B cell (primary cell): ENCODE results near the gene ZMYM2. TPM values are rescaled to one million over a fixed set of nuclear protein-coding genes. Genes with fewer than 3 reads are reported as not detected.
"Not testable (repeated sequence)": the region's sequence is repeated elsewhere in the genome, so short reads cannot be mapped to it uniquely, and the experiment has no call there.

ENCODE experiments used
- ATAC-seq: fragments of 200-7000 bp; cut with Tn5 transposase; one replicate; pipeline ENCODE4 v1.10.0; 2021; ENCODE audit warnings: low read depth, mild to moderate bottlenecking, moderate number of reproducible peaks, moderate library complexity
- CTCF ChIA-PET: fragments of 350-600 bp; sonication (Branson Sonifier 250); formaldehyde crosslinking; loops from one replicate; lab custom pipeline; 2021; ENCODE audit warnings: antibody characterized with exemption, inconsistent platforms; lab: Charles Lee
- POLR2A ChIA-PET: fragments of 350-600 bp; sonication (Branson Sonifier 250); formaldehyde crosslinking; loops from one replicate; lab custom pipeline; 2021; ENCODE audit warnings: antibody characterized with exemption; lab: Charles Lee
- DNase-seq: peaks from one replicate; pipeline ENCODE4 v3.0.0; 2013
- H2AFZ ChIP-seq: 2 replicates; pipeline ENCODE4 v1.6.1; 2012; ENCODE audit warnings: mild to moderate bottlenecking, low read depth, low read length; ENCODE audit not compliant: insufficient read depth, poor library complexity, severe bottlenecking
- H3K27ac ChIP-seq, 2 donors: 1 replicate in 1 of 2; 2 replicates in 1 of 2; pipeline ENCODE4 v1.5.1; 2012 to 2013; ENCODE audit warnings: low read length in 2 of 2, mild to moderate bottlenecking in 2 of 2, moderate library complexity in 1 of 2
- H3K27me3 ChIP-seq, 4 experiments: fragments of 200-600 bp in 1 of 4; sonication (generic) in 1 of 4; replicated peaks in 1 of 4; 1 replicate in 2 of 4; 2 replicates in 2 of 4; pipeline versions ENCODE4 v1.6.1 to v1.7.0; 2013 to 2016; ENCODE audit warnings: low read length in 3 of 4, mild to moderate bottlenecking in 2 of 4, mixed read lengths in 1 of 4, moderate library complexity in 1 of 4; ENCODE audit not compliant: insufficient read depth in 4 of 4, control insufficient read depth in 3 of 4; ENCODE audit errors: control extremely low read depth in 1 of 4
- H3K36me3 ChIP-seq, 2 experiments: replicated peaks in 1 of 2; 1 replicate in 1 of 2; 2 replicates in 1 of 2; pipeline versions ENCODE4 v1.6.1 to v1.7.1; 2013; ENCODE audit warnings: low read length in 1 of 2; ENCODE audit not compliant: insufficient read depth in 2 of 2, control insufficient read depth in 1 of 2; ENCODE audit errors: control extremely low read depth in 1 of 2, extremely low read depth in 1 of 2
- H3K4me1 ChIP-seq, 2 donors: fragments of 200-600 bp in 1 of 2; sonication (generic) in 1 of 2; 1 replicate in 1 of 2; 2 replicates in 1 of 2; pipeline versions ENCODE4 v1.5.1 to v1.6.1; 2013 to 2017; ENCODE audit warnings: low read length in 2 of 2; ENCODE audit not compliant: control insufficient read depth in 2 of 2, insufficient read depth in 2 of 2
- H3K4me2 ChIP-seq: replicated peaks from 2 replicates; pipeline ENCODE3; 2012; ENCODE audit warnings: mild to moderate bottlenecking, low read depth, low read length; ENCODE audit not compliant: poor library complexity, severe bottlenecking
- H3K4me3 ChIP-seq, 5 experiments: fragments of 200-600 bp in 1 of 5; sonication (generic) in 1 of 5; 1 replicate in 3 of 5; 2 replicates in 2 of 5; pipeline versions ENCODE4 v1.5.1 to v1.7.0; 2011 to 2016; ENCODE audit warnings: low read length in 4 of 5, mild to moderate bottlenecking in 4 of 5, low read depth in 2 of 5, control low read depth in 1 of 5, moderate library complexity in 1 of 5; ENCODE audit not compliant: insufficient read depth in 1 of 5; ENCODE audit errors: control extremely low read depth in 1 of 5, extremely low read depth in 1 of 5
- H3K79me2 ChIP-seq: fragments of 200-600 bp; sonication (generic); one replicate; pipeline ENCODE4 v1.6.0; 2016; ENCODE audit warnings: low read length; ENCODE audit not compliant: control insufficient read depth, insufficient read depth
- H3K9ac ChIP-seq: fragments of 200-600 bp; sonication (generic); 2 replicates; pipeline ENCODE4 v1.6.1; 2017; ENCODE audit warnings: mild to moderate bottlenecking, low read length, moderate library complexity
- H3K9me3 ChIP-seq, 3 donors: one replicate each; pipeline versions ENCODE4 v1.6.1 to v1.7.1; 2013; ENCODE audit warnings: low read length in 2 of 3; ENCODE audit not compliant: control insufficient read depth in 2 of 3, insufficient read depth in 1 of 3; ENCODE audit errors: control extremely low read depth in 1 of 3
- H4K20me1 ChIP-seq: 2 replicates; pipeline ENCODE4 v1.6.0; 2012; ENCODE audit warnings: mild to moderate bottlenecking, low read length; ENCODE audit not compliant: insufficient read depth, control insufficient read depth, poor library complexity, severe bottlenecking
- H3K27ac Mint-ChIP-seq: one replicate; pipeline ENCODE4 v1.8.0; 2021; ENCODE audit warnings: mixed read lengths
- H3K27me3 Mint-ChIP-seq: one replicate; pipeline ENCODE4 v1.8.0; 2021; ENCODE audit warnings: mixed read lengths
- H3K4me1 Mint-ChIP-seq: one replicate; pipeline ENCODE4 v1.8.0; 2021; ENCODE audit warnings: mixed read lengths
- H3K4me3 Mint-ChIP-seq: one replicate; pipeline ENCODE4 v1.8.0; 2021; ENCODE audit warnings: mixed read lengths
- H3K9me3 Mint-ChIP-seq: one replicate; pipeline ENCODE4 v1.8.0; 2022; ENCODE audit warnings: mixed read lengths; ENCODE audit not compliant: insufficient read depth
- EZH2 ChIP-seq: IDR thresholded peaks from 2 replicates; pipeline ENCODE4 v1.6.1; 2012; ENCODE audit warnings: borderline replicate concordance, low read depth, mild to moderate bottlenecking, moderate library complexity, low read length; ENCODE audit not compliant: insufficient read depth, poor library complexity, severe bottlenecking
- WGBS: methylation state at CpG from one replicate; pipeline ENCODE4 v1.1.5; 2013; ENCODE audit warnings: missing lambda C conversion rate; ENCODE audit not compliant: insufficient coverage; 5-methylcytosine and 5-hydroxymethylcytosine counted together
- intact Hi-C: fragments of 100-400 bp; cut with micrococcal nuclease; formaldehyde crosslinking; loops from one replicate; pipeline ENCODE4 v1.10.0; 2022
- polyA plus RNA-seq: library from polyadenylated mRNA; depleted of rRNA; stranded (reverse); fragments of >200 nt; gene quantifications from 2 replicates; pipeline ENCODE4 v1.2.3, GENCODE V29; 2012
- total RNA-seq, 2 donors: library from RNA; stranded (reverse); fragments of 120-200 nt in 1 of 2; gene quantifications; 1 replicate in 1 of 2; 2 replicates in 1 of 2; pipeline versions ENCODE4 v1.2.3 to v1.2.4, GENCODE V29; 2013 to 2022
- TF ChIP-seq, protein P1 (sequence below): fragments of 200-600 bp; IDR thresholded peaks from one replicate; pipeline ENCODE4 v1.8.0; 2022; ENCODE audit warnings: antibody characterized with exemption, mild to moderate bottlenecking

The ZMYM2 gene
- total and polyA plus RNA-seq, 2 donors (not counting 1 experiment from before 2014, with no cell fraction given), result 21.7 to 131 TPM

DNA sequence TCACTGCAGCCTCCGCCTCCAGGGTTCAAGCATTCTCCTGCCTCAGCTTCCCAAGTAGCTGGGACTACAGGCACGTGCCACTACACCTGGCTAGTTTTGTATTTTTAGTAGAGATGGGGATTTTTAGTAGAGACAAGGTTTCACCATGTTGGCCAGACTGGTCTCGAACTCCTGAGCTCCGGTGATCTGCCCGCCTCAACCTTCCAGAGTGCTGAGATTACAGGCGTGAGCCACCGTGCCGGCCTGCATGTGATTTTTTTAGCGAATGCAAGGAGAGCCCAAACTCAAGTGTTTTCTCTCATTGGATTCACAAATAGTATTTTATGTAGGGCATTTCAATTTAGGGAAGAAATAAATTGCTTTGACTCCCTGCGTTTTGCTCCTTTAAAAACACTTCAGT lies 4.4 kb downstream of the ZMYM2 start:
- Histone ChIP-seq H3K79me2 (peaks cover 68% of the 10 kb centered on the region), H3K4me1 (peaks cover 8 to 15% of the 10 kb centered on the region in 2 donors), H3K9me3 (no peaks in the 10 kb centered on the region), H3K4me2 (no peak overlapping the region), H3K4me3 (no peak overlapping the region), H3K9ac (no peak overlapping the region), H4K20me1 (peaks cover 31% of the 10 kb centered on the region), H2AFZ (no peak overlapping the region), H3K27ac (no peak overlapping the region), H3K36me3 (peaks cover 5 to 7% of the 10 kb centered on the region in 2 experiments), H3K27me3 (no peaks in the 10 kb centered on the region)
- no peak for TF ChIP-seq EZH2
- TF ChIP-seq, protein P1, sequence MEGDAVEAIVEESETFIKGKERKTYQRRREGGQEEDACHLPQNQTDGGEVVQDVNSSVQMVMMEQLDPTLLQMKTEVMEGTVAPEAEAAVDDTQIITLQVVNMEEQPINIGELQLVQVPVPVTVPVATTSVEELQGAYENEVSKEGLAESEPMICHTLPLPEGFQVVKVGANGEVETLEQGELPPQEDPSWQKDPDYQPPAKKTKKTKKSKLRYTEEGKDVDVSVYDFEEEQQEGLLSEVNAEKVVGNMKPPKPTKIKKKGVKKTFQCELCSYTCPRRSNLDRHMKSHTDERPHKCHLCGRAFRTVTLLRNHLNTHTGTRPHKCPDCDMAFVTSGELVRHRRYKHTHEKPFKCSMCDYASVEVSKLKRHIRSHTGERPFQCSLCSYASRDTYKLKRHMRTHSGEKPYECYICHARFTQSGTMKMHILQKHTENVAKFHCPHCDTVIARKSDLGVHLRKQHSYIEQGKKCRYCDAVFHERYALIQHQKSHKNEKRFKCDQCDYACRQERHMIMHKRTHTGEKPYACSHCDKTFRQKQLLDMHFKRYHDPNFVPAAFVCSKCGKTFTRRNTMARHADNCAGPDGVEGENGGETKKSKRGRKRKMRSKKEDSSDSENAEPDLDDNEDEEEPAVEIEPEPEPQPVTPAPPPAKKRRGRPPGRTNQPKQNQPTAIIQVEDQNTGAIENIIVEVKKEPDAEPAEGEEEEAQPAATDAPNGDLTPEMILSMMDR, result no peak
- peaks cover 44% of the 10 kb centered on the region for H3K4me1 Mint-ChIP-seq
- intact Hi-C loops, result no loop called here
- H3K27me3 Mint-ChIP-seq, result no peaks in the 10 kb centered on the region
- DNase-seq (no peak), ATAC-seq (no peak)
- CTCF ChIA-PET, result interaction anchor here (0.7 kb wide), 1 partner anchor 84 kb away, joined by 3 read pairs; no protein-coding TSS in a partner anchor
- H3K27ac Mint-ChIP-seq, result no peak overlapping the region
- no peak overlapping the region for H3K4me3 Mint-ChIP-seq
- 93% methylated on average over 2 of the region's 10 CpGs for WGBS
- POLR2A ChIA-PET, result no interaction called here
- H3K9me3 Mint-ChIP-seq, result no peaks in the 10 kb centered on the region

DNA sequence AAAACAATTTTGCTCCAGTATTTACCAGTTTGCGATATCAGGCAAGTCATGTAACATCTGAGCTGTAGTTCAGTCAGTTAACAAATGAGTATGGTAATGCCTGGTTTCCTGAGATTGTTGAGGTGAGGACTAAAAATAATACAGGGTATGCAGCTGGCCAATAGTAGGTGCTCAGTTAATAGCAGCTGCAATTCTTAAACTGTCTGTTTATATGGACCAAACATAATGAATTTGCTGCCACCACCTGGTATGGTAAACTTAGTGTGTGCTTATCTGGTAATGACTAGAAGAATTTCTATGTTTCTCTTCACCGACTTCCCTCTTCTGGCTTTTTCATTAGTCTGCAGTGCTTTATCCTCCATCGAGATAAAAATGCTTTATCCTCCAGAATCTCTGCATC lies 9.1 kb downstream of the ZMYM2 start:
- Histone ChIP-seq H3K79me2 (peaks cover 98% of the 10 kb centered on the region), H3K9me3 (no peaks in the 10 kb centered on the region), H3K4me3 (no peak overlapping the region), H3K27ac (no peak overlapping the region), H4K20me1 (peaks cover 33% of the 10 kb centered on the region), H2AFZ (no peak overlapping the region), H3K27me3 (no peaks in the 10 kb centered on the region), H3K4me2 (no peak overlapping the region), H3K4me1 (no peaks in the 10 kb centered on the region), H3K36me3 (peaks cover 3 to 7% of the 10 kb centered on the region in 2 experiments), H3K9ac (no peak overlapping the region)
- no peaks in the 10 kb centered on the region for H3K9me3 Mint-ChIP-seq
- no CpG with 5 or more reads among the region's 3 CpGs for WGBS
- intact Hi-C loops, result no loop called here
- POLR2A ChIA-PET, result no interaction called here
- TF ChIP-seq EZH2, result no peak
- TF ChIP-seq, protein P1, result no peak
- no peaks in the 10 kb centered on the region for H3K27me3 Mint-ChIP-seq
- H3K27ac Mint-ChIP-seq, result no peak overlapping the region
- peaks cover 20% of the 10 kb centered on the region for H3K4me1 Mint-ChIP-seq
- CTCF ChIA-PET, result interaction anchor here (1.5 kb wide), 1 partner anchor 17 kb away, joined by 3 read pairs; no protein-coding TSS in a partner anchor
- DNase-seq (no peak), ATAC-seq (no peak)
- no peak overlapping the region for H3K4me3 Mint-ChIP-seq

DNA sequence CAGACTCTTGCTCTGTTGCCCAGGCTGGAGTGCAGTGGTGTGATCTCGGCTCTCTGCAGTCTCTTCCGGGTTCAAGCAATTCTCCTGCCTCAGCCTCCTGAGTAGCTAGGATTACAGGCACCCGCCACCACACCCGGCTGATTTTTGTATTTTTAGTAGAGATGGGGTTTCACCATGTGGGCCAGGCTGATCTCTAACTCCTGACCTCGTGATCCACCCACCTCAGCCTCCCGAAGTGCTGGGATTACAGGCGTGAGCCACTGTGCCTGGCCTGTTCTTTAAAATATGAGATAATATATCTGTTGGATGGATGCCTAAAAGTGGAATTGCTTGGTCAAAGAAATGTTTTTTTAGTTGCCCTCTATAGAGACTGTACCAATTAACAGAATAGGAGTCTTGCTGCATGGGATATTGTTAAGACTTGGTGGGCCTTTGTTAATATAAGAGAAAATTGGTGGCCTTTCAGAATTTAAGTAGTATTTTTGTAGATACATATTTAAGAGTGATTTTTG lies 16.0 kb downstream of the ZMYM2 start:
- H3K4me3 Mint-ChIP-seq, H3K27me3 Mint-ChIP-seq, intact Hi-C loops, H3K4me3 ChIP-seq, H3K4me1 ChIP-seq, POLR2A ChIA-PET, H3K4me2 ChIP-seq, H3K9ac ChIP-seq, H3K27me3 ChIP-seq, CTCF ChIA-PET, H2AFZ ChIP-seq, H3K9me3 Mint-ChIP-seq, ATAC-seq, H3K27ac Mint-ChIP-seq, DNase-seq, H4K20me1 ChIP-seq, H3K27ac ChIP-seq: not testable (repeated sequence)
- peaks cover 10% of the 10 kb centered on the region for H3K4me1 Mint-ChIP-seq
- peaks cover 12 to 20% of the 10 kb centered on the region in 2 experiments for H3K36me3 ChIP-seq
- WGBS, result no CpG with 5 or more reads among the region's 7 CpGs
- H3K9me3 ChIP-seq, result peaks cover 6 to 16% (median 8%) of the 10 kb centered on the region in 3 donors
- H3K79me2 ChIP-seq, result peaks cover 91% of the 10 kb centered on the region
